Measurements from ENCODE around the gene ATP6V1F.

DNA sequence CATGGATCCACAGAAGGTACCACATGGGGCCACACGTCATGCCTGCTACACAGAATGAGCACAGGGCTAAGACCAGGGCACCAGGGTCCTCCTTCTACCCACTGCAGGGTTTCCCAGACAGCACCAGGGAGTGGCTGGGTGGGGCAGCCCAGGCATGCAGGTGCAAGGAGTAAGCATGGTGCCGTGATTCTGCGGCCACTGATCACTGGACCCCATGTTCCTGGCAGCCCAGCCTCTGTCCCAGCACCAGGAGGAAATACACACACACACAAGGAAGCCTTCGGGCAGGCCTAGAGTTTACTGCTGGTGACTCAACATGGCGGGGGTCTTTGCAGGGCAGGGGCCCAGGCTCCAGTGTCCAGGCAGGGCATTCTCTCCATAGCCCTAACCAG, 13.9 kb downstream of the ATP6V1F start:
- TF ChIP-seq, protein P1, sequence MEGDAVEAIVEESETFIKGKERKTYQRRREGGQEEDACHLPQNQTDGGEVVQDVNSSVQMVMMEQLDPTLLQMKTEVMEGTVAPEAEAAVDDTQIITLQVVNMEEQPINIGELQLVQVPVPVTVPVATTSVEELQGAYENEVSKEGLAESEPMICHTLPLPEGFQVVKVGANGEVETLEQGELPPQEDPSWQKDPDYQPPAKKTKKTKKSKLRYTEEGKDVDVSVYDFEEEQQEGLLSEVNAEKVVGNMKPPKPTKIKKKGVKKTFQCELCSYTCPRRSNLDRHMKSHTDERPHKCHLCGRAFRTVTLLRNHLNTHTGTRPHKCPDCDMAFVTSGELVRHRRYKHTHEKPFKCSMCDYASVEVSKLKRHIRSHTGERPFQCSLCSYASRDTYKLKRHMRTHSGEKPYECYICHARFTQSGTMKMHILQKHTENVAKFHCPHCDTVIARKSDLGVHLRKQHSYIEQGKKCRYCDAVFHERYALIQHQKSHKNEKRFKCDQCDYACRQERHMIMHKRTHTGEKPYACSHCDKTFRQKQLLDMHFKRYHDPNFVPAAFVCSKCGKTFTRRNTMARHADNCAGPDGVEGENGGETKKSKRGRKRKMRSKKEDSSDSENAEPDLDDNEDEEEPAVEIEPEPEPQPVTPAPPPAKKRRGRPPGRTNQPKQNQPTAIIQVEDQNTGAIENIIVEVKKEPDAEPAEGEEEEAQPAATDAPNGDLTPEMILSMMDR (IDR thresholded peaks at IDR 0.05), result no peak
- TF ChIP-seq POLR2A (IDR thresholded peaks at IDR 0.05), result no peak
